Ascending aorta (tissue), 2 donors: ENCODE results near the gene UBL7. TPM values are rescaled to one million over a fixed set of nuclear protein-coding genes. Genes with fewer than 3 reads are reported as not detected.

Source experiments
- DNase-seq, 2 donors: peaks; one replicate each; pipeline ENCODE4 v3.0.0-alpha.2; 2019; ENCODE audit warnings: low spot score in 2 of 2
- H3K27ac ChIP-seq, 2 donors: fragments of 200-600 bp; sonication (generic); one replicate each; pipeline ENCODE4 v1.5.1; 2016 to 2017; ENCODE audit warnings: mild to moderate bottlenecking in 1 of 2
- H3K27me3 ChIP-seq: fragments of 200-600 bp; sonication (generic); one replicate; pipeline ENCODE4 v1.5.1; 2017
- H3K36me3 ChIP-seq, 2 donors: fragments of 200-600 bp; sonication (generic); one replicate each; pipeline ENCODE4 v1.5.1; 2016
- H3K4me1 ChIP-seq, 2 donors: fragments of 200-600 bp; sonication (generic); one replicate each; pipeline ENCODE4 v1.5.1; 2016 to 2017; ENCODE audit warnings: mild to moderate bottlenecking in 1 of 2
- H3K4me3 ChIP-seq, 2 donors: fragments of 200-600 bp; sonication (generic); one replicate each; pipeline ENCODE4 v1.5.1; 2016 to 2017; ENCODE audit warnings: mild to moderate bottlenecking in 1 of 2
- H3K9me3 ChIP-seq, 2 donors: fragments of 200-600 bp; sonication (generic); one replicate each; pipeline ENCODE4 v1.5.1; 2016
- intact Hi-C: fragments of 100-400 bp; cut with DNase I; formaldehyde crosslinking; loops from one replicate; pipeline ENCODE4 v1.15.1; 2023
- total RNA-seq: library from RNA; depleted of rRNA; stranded (reverse); fragments of >200 nt; gene quantifications from one replicate; pipeline ENCODE4 v1.1.0, GENCODE V29; 2016
- TF ChIP-seq, protein P1 (sequence below), 3 experiments: fragments of 200-600 bp in 2 of 3; fragments of 450-650 bp in 1 of 3; sonication (generic) in 2 of 3; IDR thresholded peaks; one replicate each; pipeline ENCODE4 v1.5.1; 2016 to 2019; ENCODE audit warnings: antibody characterized with exemption in 3 of 3, mild to moderate bottlenecking in 1 of 3, moderate library complexity in 1 of 3

UBL7 gene
- total RNA-seq, 1 donor from 2014 or later = 63.4 TPM

DNA sequence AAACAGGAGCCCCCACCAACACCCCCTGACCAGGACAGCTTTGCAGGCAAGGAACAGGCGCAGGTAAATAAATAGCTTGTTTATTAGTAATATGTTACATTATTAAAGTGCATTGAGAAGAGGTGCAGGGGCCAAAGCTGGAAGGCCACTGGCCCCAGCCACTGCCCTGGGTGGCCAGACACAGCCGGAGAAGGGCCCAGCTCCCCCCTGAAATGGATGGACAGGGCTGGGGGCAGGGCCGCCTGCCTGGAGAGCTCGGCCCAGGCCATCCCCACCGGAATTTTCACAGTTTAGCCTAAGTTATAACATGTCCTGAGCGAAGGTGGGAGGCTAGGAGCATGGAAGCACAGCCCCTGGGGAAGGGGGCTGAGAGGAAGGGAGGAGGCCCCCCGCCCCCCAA lies 51.7 kb downstream of the UBL7 start:
- no peaks in the 10 kb centered on the region for H3K36me3 ChIP-seq
- H3K27me3 ChIP-seq = no peaks in the 10 kb centered on the region
- intact Hi-C loops = no loop called here
- H3K9me3 ChIP-seq = no peaks in the 10 kb centered on the region
- H3K4me1 ChIP-seq = no peaks in the 10 kb centered on the region
- no peak overlapping the region for H3K4me3 ChIP-seq
- H3K27ac ChIP-seq = no peak overlapping the region
- TF ChIP-seq, protein P1, sequence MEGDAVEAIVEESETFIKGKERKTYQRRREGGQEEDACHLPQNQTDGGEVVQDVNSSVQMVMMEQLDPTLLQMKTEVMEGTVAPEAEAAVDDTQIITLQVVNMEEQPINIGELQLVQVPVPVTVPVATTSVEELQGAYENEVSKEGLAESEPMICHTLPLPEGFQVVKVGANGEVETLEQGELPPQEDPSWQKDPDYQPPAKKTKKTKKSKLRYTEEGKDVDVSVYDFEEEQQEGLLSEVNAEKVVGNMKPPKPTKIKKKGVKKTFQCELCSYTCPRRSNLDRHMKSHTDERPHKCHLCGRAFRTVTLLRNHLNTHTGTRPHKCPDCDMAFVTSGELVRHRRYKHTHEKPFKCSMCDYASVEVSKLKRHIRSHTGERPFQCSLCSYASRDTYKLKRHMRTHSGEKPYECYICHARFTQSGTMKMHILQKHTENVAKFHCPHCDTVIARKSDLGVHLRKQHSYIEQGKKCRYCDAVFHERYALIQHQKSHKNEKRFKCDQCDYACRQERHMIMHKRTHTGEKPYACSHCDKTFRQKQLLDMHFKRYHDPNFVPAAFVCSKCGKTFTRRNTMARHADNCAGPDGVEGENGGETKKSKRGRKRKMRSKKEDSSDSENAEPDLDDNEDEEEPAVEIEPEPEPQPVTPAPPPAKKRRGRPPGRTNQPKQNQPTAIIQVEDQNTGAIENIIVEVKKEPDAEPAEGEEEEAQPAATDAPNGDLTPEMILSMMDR (IDR thresholded peaks at IDR 0.05) = no peak
- DNase-seq = no peak

DNA sequence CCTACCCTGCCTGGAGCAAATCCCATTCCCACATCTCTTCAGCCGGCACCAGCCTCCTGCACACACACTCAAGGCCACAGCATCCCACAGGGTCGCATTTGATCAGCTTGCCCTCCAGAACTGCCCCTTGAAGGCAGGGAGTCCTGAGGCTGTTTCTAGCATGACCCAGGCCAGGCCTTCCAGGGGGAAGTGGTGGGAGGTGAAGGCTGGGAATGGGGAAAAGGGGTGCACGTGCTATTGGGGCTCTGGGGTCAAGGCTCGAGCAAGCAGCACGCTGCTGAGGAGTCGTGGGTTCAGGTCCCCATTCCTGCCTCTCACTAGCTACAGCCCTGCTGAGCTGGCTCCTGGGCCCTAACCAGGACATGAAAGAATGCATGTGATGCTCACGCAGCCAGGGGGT lies 52.1 kb downstream of the UBL7 start:
- no peak overlapping the region for H3K27ac ChIP-seq
- intact Hi-C loops = no loop called here
- no peaks in the 10 kb centered on the region for H3K36me3 ChIP-seq
- no peak for DNase-seq
- H3K4me1 ChIP-seq = no peaks in the 10 kb centered on the region
- H3K27me3 ChIP-seq = no peaks in the 10 kb centered on the region
- H3K4me3 ChIP-seq = no peak overlapping the region
- TF ChIP-seq, protein P1 (IDR thresholded peaks at IDR 0.05) = no peak
- no peaks in the 10 kb centered on the region for H3K9me3 ChIP-seq

GRCh38 chr15:74408385-74408784 lies 52.6 kb downstream of the UBL7 start:
- no peaks in the 10 kb centered on the region for H3K4me1 ChIP-seq
- intact Hi-C loops = no loop called here
- no peak for DNase-seq
- H3K27ac ChIP-seq = no peak overlapping the region
- no peaks in the 10 kb centered on the region for H3K9me3 ChIP-seq
- TF ChIP-seq, protein P1 (IDR thresholded peaks at IDR 0.05) = no peak
- no peaks in the 10 kb centered on the region for H3K27me3 ChIP-seq
- H3K4me3 ChIP-seq = no peak overlapping the region
- H3K36me3 ChIP-seq = no peaks in the 10 kb centered on the region

- intact Hi-C loops = no loop called here
- Histone ChIP-seq H3K27me3 (no peaks in the 10 kb centered on the region), H3K4me3 (no peak overlapping the region), H3K9me3 (no peaks in the 10 kb centered on the region), H3K27ac (no peak overlapping the region), H3K4me1 (no peaks in the 10 kb centered on the region), H3K36me3 (no peaks in the 10 kb centered on the region)
- DNase-seq = no peak
- TF ChIP-seq, protein P1 (IDR thresholded peaks at IDR 0.05) = no peak
Measured at GRCh38 chr15:74406992-74407705, 53.8 kb downstream of the UBL7 start.

DNA sequence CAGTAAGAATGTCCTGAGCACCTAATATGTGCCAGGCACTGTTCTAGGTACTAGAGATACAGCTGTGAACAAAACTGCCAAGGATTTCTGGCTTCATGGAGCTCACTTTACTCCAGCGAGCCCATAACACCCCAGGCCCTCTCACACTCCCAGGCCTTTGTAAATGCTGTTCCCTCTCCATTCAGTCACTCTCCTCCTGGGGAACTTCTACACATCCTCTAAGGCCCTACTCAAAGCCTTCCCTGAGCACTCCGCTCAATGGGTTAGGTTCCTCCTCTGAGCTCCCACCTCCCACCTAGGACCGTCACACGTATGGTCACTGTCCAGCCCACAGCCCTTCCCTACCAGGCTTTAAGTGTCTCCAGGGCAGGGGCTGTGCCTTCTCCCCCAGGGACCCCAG lies 54.4 kb downstream of the UBL7 start:
- Histone ChIP-seq H3K36me3 (no peaks in the 10 kb centered on the region), H3K9me3 (no peaks in the 10 kb centered on the region), H3K4me1 (no peaks in the 10 kb centered on the region), H3K27ac (no peak overlapping the region), H3K4me3 (no peak overlapping the region), H3K27me3 (no peaks in the 10 kb centered on the region)
- TF ChIP-seq, protein P1 (IDR thresholded peaks at IDR 0.05) = no peak
- intact Hi-C loops = no loop called here
- no peak for DNase-seq

DNA sequence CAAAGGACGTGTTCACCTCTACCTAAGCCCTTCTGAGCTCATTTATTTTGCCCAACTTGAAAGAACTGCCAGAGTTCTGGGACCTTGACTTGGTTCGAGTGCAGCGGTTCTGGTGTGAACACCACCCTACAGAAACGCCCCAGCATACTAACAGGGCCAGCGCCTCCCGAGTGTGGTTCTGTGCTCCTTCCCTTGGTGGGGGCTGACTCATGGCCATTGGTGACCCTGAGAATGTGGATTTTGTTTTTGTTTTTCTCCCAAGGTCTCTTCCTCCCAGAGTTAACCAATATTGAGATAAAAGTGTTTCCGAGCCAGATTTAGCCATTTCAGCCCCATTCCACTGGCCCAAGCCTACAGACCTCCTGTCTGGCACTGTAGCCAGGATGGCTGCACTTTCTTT lies 55.1 kb downstream of the UBL7 start:
- H3K27ac ChIP-seq = no peak overlapping the region
- no peaks in the 10 kb centered on the region for H3K9me3 ChIP-seq
- H3K36me3 ChIP-seq = no peaks in the 10 kb centered on the region
- no peaks in the 10 kb centered on the region for H3K27me3 ChIP-seq
- DNase-seq = no peak
- TF ChIP-seq, protein P1 (IDR thresholded peaks at IDR 0.05) = no peak
- intact Hi-C loops = no loop called here
- no peak overlapping the region for H3K4me3 ChIP-seq
- H3K4me1 ChIP-seq = no peaks in the 10 kb centered on the region
